A673 (cell line): Measurements from ENCODE around the gene SLC16A10. TPM values are rescaled to one million over a fixed set of nuclear protein-coding genes. Genes with fewer than 3 reads are reported as not detected.

Experiments
- BruUV-seq: library from RNA; stranded (reverse); fragments of 400-500 nt; replicated peaks from 2 replicates; lab custom pipeline; 2021; lab: Mats Ljungman, UMichigan
- CTCF ChIA-PET: fragments of 300-600 bp; sonication (Branson Sonifier 250); formaldehyde crosslinking; loops from one replicate; lab custom pipeline; 2022; ENCODE audit warnings: antibody characterized with exemption; lab: Charles Lee
- POLR2A ChIA-PET: fragments of 300-600 bp; sonication (Branson Sonifier 250); formaldehyde crosslinking; loops from one replicate; lab custom pipeline; 2022; ENCODE audit warnings: antibody characterized with exemption; ENCODE audit not compliant: low non-redundant PET; lab: Charles Lee
- DNase-seq: peaks from one replicate; pipeline ENCODE4 v3.0.0-alpha.2; 2015; ENCODE audit warnings: low spot score
- H3K27ac ChIP-seq: fragments of 200-600 bp; sonication (generic); 2 replicates; pipeline ENCODE4 v1.5.1; 2016; ENCODE audit warnings: mixed run types, low read depth, mild to moderate bottlenecking, mixed read lengths, antibody characterized with exemption, low read length; ENCODE audit not compliant: poor library complexity, severe bottlenecking
- H3K27me3 ChIP-seq: fragments of 200-600 bp; sonication (generic); replicated peaks from 2 replicates; pipeline ENCODE4 v1.6.1; 2017; ENCODE audit warnings: mixed run types, low read depth, mild to moderate bottlenecking, mixed read lengths, antibody characterized with exemption, low read length; ENCODE audit not compliant: insufficient read depth, poor library complexity
- H3K36me3 ChIP-seq: fragments of 200-600 bp; sonication (generic); 2 replicates; pipeline ENCODE4 v1.6.1; 2016; ENCODE audit warnings: mixed run types, mild to moderate bottlenecking, mixed read lengths, antibody characterized with exemption, low read length; ENCODE audit not compliant: insufficient read depth, poor library complexity, severe bottlenecking
- H3K4me1 ChIP-seq: fragments of 200-600 bp; sonication (generic); 2 replicates; pipeline ENCODE4 v1.6.1; 2017; ENCODE audit warnings: mixed run types, mild to moderate bottlenecking, mixed read lengths, antibody characterized with exemption, low read length; ENCODE audit not compliant: insufficient read depth, poor library complexity, severe bottlenecking
- H3K4me3 ChIP-seq: fragments of 200-600 bp; sonication (generic); 2 replicates; pipeline ENCODE4 v1.5.1; 2016; ENCODE audit warnings: low read depth, mixed run types, mild to moderate bottlenecking, mixed read lengths, low read length; ENCODE audit not compliant: poor library complexity, severe bottlenecking
- H3K9me3 ChIP-seq: fragments of 200-600 bp; sonication (generic); 2 replicates; pipeline ENCODE4 v1.6.1; 2016; ENCODE audit warnings: mixed run types, low read depth, mild to moderate bottlenecking, mixed read lengths, antibody characterized with exemption, low read length; ENCODE audit not compliant: poor library complexity, severe bottlenecking
- EZH2 ChIP-seq: fragments of 200-600 bp; sonication (generic); IDR thresholded peaks from 2 replicates; pipeline ENCODE4 v1.6.1; 2017; ENCODE audit warnings: borderline replicate concordance, low read depth, mild to moderate bottlenecking, mixed read lengths, antibody characterized with exemption, low read length; ENCODE audit not compliant: poor library complexity, severe bottlenecking
- intact Hi-C: fragments of 100-400 bp; cut with micrococcal nuclease; formaldehyde crosslinking; loops from one replicate; pipeline ENCODE4 v1.10.0; 2022; ENCODE audit not compliant: unreplicated experiment
- total RNA-seq: library from RNA; stranded (reverse); gene quantifications from 2 replicates; pipeline ENCODE4 v1.2.3, GENCODE V29; 2021
- TF ChIP-seq, protein P1 (sequence below): fragments of 300-800, 200-600 bp; sonication (generic); conservative IDR thresholded peaks from 2 replicates; pipeline ENCODE4 v1.5.1; 2017; ENCODE audit warnings: low read depth, mild to moderate bottlenecking, antibody characterized with exemption, low read length, moderate library complexity, mixed read lengths

The SLC16A10 gene
- total RNA-seq, 1 experiment from 2014 or later: 7.9 TPM

DNA sequence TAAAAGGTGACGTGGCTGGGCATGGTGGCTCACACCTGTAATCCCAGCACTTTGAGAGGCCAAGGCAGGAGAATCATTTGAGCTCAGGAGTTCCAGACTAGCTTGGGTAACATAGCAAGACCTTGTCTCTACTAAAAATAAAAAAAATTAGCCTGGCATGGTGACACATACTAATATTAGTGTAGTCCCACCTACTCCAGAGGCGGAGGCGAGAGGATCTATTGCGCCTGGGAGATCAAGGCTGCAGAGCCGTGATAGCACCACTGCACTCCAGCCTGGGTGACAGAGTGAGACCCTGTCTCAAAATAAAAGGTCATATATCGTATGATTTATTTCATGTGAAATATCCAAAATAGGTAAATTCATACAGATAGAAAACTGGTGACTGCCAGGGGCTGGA, 132.5 kb downstream of the SLC16A10 start:
- Histone ChIP-seq H3K36me3 (no peaks in the 10 kb centered on the region), H3K9me3 (no peaks in the 10 kb centered on the region), H3K4me3 (no peak overlapping the region), H3K4me1 (no peaks in the 10 kb centered on the region), H3K27ac (no peak overlapping the region), H3K27me3 (no peaks in the 10 kb centered on the region)
- TF ChIP-seq, protein P1, sequence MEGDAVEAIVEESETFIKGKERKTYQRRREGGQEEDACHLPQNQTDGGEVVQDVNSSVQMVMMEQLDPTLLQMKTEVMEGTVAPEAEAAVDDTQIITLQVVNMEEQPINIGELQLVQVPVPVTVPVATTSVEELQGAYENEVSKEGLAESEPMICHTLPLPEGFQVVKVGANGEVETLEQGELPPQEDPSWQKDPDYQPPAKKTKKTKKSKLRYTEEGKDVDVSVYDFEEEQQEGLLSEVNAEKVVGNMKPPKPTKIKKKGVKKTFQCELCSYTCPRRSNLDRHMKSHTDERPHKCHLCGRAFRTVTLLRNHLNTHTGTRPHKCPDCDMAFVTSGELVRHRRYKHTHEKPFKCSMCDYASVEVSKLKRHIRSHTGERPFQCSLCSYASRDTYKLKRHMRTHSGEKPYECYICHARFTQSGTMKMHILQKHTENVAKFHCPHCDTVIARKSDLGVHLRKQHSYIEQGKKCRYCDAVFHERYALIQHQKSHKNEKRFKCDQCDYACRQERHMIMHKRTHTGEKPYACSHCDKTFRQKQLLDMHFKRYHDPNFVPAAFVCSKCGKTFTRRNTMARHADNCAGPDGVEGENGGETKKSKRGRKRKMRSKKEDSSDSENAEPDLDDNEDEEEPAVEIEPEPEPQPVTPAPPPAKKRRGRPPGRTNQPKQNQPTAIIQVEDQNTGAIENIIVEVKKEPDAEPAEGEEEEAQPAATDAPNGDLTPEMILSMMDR: no peak
- TF ChIP-seq EZH2: no peak
- intact Hi-C loops: no loop called here
- BruUV-seq: no TSS peak
- CTCF ChIA-PET: no interaction called here
- POLR2A ChIA-PET: no interaction called here
- no peak for DNase-seq

DNA sequence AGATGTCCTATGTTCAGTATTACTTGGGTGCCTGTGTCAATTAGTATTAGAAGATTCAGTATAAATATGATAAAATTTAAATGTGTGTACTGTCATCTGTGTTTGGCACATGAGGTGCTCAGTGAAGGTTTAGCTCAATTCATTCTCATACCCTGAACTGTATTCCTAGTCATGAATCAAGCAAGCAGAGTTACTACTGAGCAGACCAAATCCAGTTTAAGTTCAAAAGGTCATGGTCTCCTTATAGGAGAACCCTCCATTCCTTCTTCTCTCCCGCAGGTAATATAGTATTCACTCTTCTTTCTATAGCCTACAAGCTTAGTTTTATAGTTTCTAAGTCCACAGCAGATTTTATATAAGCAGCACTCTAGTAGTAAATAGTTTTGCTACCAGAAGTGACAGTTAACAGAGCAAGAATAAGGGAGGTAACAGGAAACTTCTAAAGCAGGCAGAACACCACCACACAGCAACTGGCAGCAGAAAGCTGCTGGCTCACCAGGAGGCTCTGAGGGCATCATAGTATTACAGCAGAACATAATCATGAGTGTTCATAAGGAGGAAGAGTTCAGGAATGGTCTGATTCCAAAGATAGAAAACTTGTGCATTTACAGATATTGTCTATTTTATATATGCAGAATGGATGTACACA, 133.2 kb downstream of the SLC16A10 start:
- Histone ChIP-seq H3K4me3 (no peak overlapping the region), H3K27me3 (no peaks in the 10 kb centered on the region), H3K9me3 (no peaks in the 10 kb centered on the region), H3K4me1 (no peaks in the 10 kb centered on the region), H3K27ac (no peak overlapping the region), H3K36me3 (no peaks in the 10 kb centered on the region)
- BruUV-seq: no TSS peak
- intact Hi-C loops: no loop called here
- POLR2A ChIA-PET: no interaction called here
- CTCF ChIA-PET: no interaction called here
- no peak for DNase-seq
- no peak for TF ChIP-seq EZH2
- TF ChIP-seq, protein P1: no peak

DNA sequence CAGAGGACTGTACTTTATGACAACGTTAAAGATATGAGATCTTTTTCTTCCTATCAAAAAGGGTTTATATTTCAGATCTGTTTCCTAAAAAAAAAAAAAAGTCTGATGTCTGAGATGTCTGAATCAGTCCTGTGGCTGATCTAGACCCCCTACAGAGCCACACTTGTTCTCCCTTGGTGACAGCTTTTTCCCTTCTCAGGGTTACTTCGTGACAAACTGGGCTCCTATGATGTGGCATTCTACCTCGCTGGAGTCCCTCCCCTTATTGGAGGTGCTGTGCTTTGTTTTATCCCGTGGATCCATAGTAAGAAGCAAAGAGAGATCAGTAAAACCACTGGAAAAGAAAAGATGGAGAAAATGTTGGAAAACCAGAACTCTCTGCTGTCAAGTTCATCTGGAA, 134.5 kb downstream of the SLC16A10 start:
- Histone ChIP-seq H3K36me3 (no peaks in the 10 kb centered on the region), H3K9me3 (no peaks in the 10 kb centered on the region), H3K4me3 (no peak overlapping the region), H3K4me1 (no peaks in the 10 kb centered on the region), H3K27me3 (no peaks in the 10 kb centered on the region), H3K27ac (no peak overlapping the region)
- intact Hi-C loops: no loop called here
- no peak for DNase-seq
- TF ChIP-seq EZH2: no peak
- TF ChIP-seq, protein P1: no peak
- CTCF ChIA-PET: interaction anchor here (0.5 to 0.8 kb wide), 2 partner anchors 12 to 281 kb away, joined by 3 to 6 read pairs; no protein-coding TSS in a partner anchor
- BruUV-seq: no TSS peak
- POLR2A ChIA-PET: no interaction called here
